GM19099 (cell line): ENCODE results near the gene SLC12A1.

ENCODE experiments used
- POLR2A ChIP-seq: IDR thresholded peaks from 3 replicates; pipeline ENCODE4 v1.6.1; 2011; ENCODE audit warnings: low read depth; ENCODE audit not compliant: insufficient read length; ENCODE audit errors: extremely low read depth

Gene SLC12A1

GRCh38 chr15:48278666-48279065 lies 72.6 kb downstream of the SLC12A1 start:
- TF ChIP-seq POLR2A, result no peak

GRCh38 chr15:48279608-48280007 lies 73.5 kb downstream of the SLC12A1 start:
- TF ChIP-seq POLR2A, result no peak

GRCh38 chr15:48281674-48282073 lies 75.6 kb downstream of the SLC12A1 start:
- no peak for TF ChIP-seq POLR2A

- no peak for TF ChIP-seq POLR2A
These were observed 76.1 kb downstream of the SLC12A1 start for GRCh38 chr15:48282216-48282615.

- no peak for TF ChIP-seq POLR2A
These were observed 77.5 kb downstream of the SLC12A1 start for GRCh38 chr15:48283396-48284145.

- no peak for TF ChIP-seq POLR2A
These were observed 79.5 kb downstream of the SLC12A1 start for GRCh38 chr15:48285329-48286214.

- no peak for TF ChIP-seq POLR2A
These were observed 83.5 kb downstream of the SLC12A1 start for GRCh38 chr15:48289628-48290027.

- TF ChIP-seq POLR2A, result no peak
These were observed 86.4 kb downstream of the SLC12A1 start for GRCh38 chr15:48292458-48292857.

GRCh38 chr15:48297668-48298067 lies 91.6 kb downstream of the SLC12A1 start:
- TF ChIP-seq POLR2A, result no peak

GRCh38 chr15:48298914-48299313 lies 92.8 kb downstream of the SLC12A1 start:
- TF ChIP-seq POLR2A, result no peak

GRCh38 chr15:48300038-48300437 lies 93.9 kb downstream of the SLC12A1 start:
- TF ChIP-seq POLR2A, result no peak

GRCh38 chr15:48304398-48304797 lies 98.3 kb downstream of the SLC12A1 start:
- TF ChIP-seq POLR2A, result no peak

GRCh38 chr15:48306639-48307038 lies 100.5 kb downstream of the SLC12A1 start:
- no peak for TF ChIP-seq POLR2A

GRCh38 chr15:48307586-48307985 lies 101.5 kb downstream of the SLC12A1 start:
- no peak for TF ChIP-seq POLR2A

- TF ChIP-seq POLR2A, result no peak
These were observed 103.6 kb downstream of the SLC12A1 start for GRCh38 chr15:48309740-48310139.

- TF ChIP-seq POLR2A, result no peak
These were observed 107.1 kb downstream of the SLC12A1 start for GRCh38 chr15:48313216-48313615.
